Neural crest cell (in vitro differentiated cells): Measurements from ENCODE around the gene LTBP4. TPM values are rescaled to one million over a fixed set of nuclear protein-coding genes. Genes with fewer than 3 reads are reported as not detected.

Experiments used
- DNase-seq: peaks from one replicate; pipeline ENCODE4 v3.0.0; 2021; ENCODE audit warnings: low read depth, mixed read lengths, low spot score
- H3K27ac Mint-ChIP-seq: one replicate; pipeline ENCODE4 v1.8.0; 2021; ENCODE audit warnings: mild to moderate bottlenecking, mixed read lengths; ENCODE audit not compliant: unreplicated experiment
- H3K27me3 Mint-ChIP-seq: 2 replicates; pipeline ENCODE4 v1.8.0; 2021; ENCODE audit warnings: low read depth, mild to moderate bottlenecking, mixed read lengths
- H3K36me3 Mint-ChIP-seq: 2 replicates; pipeline ENCODE4 v1.8.0; 2021; ENCODE audit warnings: low read depth, mild to moderate bottlenecking, mixed read lengths
- H3K4me1 Mint-ChIP-seq: 2 replicates; pipeline ENCODE4 v1.8.0; 2021; ENCODE audit warnings: mixed read lengths
- H3K4me3 Mint-ChIP-seq: one replicate; pipeline ENCODE4 v1.8.0; 2021; ENCODE audit warnings: mild to moderate bottlenecking, mixed read lengths
- H3K9me3 Mint-ChIP-seq: 2 replicates; pipeline ENCODE4 v1.8.0; 2021; ENCODE audit warnings: mixed read lengths
- total RNA-seq: library from RNA; stranded (reverse); gene quantifications from 2 replicates; pipeline ENCODE4 v1.2.1, GENCODE V29; 2021
- TF ChIP-seq, protein P1 (sequence below): fragments of 200-600 bp; sonication (generic); conservative IDR thresholded peaks from 2 replicates; pipeline ENCODE4 v1.5.0; 2021; ENCODE audit warnings: antibody characterized with exemption, mild to moderate bottlenecking

Gene LTBP4
- total RNA-seq, 1 donor from 2014 or later = 125 TPM

DNA sequence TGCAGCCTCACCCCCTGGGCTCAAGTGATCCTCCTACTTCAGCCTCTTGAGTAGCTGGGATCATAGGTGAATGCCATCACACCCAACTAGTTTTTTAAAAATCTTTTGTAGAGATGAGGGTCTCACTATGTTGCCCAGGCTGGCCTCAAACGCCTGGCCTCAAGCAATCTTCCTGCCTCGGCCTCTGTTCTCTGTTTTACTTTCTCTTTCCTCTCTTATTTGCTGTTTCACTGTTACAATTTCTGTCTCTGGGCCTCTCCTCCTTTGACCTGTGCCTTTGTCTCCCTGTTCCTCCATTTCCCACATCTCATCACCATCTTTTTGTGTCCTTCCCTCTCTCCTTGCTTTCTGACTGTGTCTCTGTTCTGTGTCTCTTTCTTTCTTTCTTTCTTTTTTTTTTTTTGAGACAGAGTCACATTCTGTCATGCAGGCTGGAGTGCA is 15.2 kb upstream of the LTBP4 start:
- Mint-ChIP-seq H3K4me1 (peaks cover 41% of the 10 kb centered on the region), H3K27me3 (no peaks in the 10 kb centered on the region), H3K4me3 (no peak overlapping the region), H3K9me3 (no peaks in the 10 kb centered on the region), H3K27ac (peak overlapping the region; percentile 35), H3K36me3 (peaks cover 9% of the 10 kb centered on the region)
- TF ChIP-seq, protein P1, sequence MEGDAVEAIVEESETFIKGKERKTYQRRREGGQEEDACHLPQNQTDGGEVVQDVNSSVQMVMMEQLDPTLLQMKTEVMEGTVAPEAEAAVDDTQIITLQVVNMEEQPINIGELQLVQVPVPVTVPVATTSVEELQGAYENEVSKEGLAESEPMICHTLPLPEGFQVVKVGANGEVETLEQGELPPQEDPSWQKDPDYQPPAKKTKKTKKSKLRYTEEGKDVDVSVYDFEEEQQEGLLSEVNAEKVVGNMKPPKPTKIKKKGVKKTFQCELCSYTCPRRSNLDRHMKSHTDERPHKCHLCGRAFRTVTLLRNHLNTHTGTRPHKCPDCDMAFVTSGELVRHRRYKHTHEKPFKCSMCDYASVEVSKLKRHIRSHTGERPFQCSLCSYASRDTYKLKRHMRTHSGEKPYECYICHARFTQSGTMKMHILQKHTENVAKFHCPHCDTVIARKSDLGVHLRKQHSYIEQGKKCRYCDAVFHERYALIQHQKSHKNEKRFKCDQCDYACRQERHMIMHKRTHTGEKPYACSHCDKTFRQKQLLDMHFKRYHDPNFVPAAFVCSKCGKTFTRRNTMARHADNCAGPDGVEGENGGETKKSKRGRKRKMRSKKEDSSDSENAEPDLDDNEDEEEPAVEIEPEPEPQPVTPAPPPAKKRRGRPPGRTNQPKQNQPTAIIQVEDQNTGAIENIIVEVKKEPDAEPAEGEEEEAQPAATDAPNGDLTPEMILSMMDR = no peak
- no peak for DNase-seq

DNA sequence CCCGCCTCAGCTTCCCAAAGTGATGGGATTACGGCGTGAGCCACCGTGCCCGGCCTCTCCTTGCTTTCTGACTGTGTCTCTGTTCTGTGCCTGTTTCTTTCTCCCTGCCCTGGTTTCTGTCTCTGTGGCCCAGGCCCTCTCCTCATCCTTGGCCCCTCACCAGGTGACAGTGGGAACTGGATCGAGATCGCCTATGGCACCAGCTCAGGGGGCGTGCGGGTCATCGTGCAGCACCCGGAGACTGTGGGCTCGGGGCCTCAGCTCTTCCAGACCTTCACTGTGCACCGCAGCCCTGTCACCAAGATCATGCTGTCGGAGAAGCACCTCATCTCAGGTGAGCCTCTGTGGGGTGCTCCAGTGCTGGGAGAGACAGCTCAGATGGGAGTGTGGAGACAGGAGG is 14.6 kb upstream of the LTBP4 start:
- Mint-ChIP-seq H3K9me3 (no peaks in the 10 kb centered on the region), H3K27me3 (no peaks in the 10 kb centered on the region)
- TF ChIP-seq, protein P1 = no peak

DNA sequence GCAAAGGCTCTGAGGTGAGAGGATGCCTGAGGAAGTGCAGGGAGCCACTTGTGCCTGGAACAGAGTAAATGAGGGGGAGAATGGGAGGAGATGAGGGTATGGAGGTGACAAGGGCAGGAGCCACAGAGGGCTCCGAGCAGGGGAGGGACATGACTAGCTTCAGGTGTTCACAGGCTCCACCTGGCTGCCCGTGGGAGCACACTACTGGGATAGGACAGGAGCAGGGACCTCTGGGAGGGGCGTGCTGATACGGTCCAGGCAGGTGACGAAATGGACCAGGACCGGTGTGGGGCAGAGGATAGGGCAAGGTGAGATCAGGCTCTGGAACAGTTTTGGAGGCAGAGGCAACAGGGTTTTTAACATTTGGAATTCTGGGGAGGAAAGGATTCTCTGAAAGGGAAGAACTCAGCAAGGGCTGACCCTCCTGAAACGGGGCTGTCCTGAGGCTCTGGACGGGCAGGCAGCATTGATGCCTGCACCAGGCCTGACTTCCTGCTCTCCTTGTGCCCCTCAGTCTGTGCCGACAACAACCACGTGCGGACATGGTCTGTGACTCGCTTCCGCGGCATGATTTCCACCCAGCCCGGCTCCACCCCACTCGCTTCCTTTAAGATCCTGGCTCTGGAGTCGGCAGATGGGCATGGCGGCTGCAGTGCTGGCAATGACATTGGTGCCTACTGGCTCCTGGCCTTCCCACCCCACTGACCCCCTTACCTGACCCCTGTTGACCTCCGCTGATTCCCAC is 12.9 kb upstream of the LTBP4 start:
- Mint-ChIP-seq H3K4me1 (peaks cover 46% of the 10 kb centered on the region), H3K27me3 (no peaks in the 10 kb centered on the region), H3K9me3 (peaks cover 3% of the 10 kb centered on the region), H3K36me3 (peaks cover 13% of the 10 kb centered on the region), H3K4me3 (no peak overlapping the region), H3K27ac (no peak overlapping the region)
- TF ChIP-seq, protein P1 = no peak
- no peak for DNase-seq

More for the DNA sequence above, 14.6 kb upstream of the LTBP4 start:
- Mint-ChIP-seq H3K36me3 (peaks cover 9% of the 10 kb centered on the region), H3K27ac (no peak overlapping the region), H3K4me1 (peaks cover 41% of the 10 kb centered on the region), H3K4me3 (peak overlapping the region; percentile 19)
- DNase-seq = no peak

GRCh38 chr19:40588926-40589569 is 12.1 kb upstream of the LTBP4 start:
- Mint-ChIP-seq H3K4me3 (no peak overlapping the region), H3K4me1 (peaks cover 41% of the 10 kb centered on the region), H3K36me3 (peaks cover 13% of the 10 kb centered on the region), H3K9me3 (peaks cover 3% of the 10 kb centered on the region), H3K27me3 (no peaks in the 10 kb centered on the region), H3K27ac (no peak overlapping the region)
- TF ChIP-seq, protein P1 = no peak
- no peak for DNase-seq

DNA sequence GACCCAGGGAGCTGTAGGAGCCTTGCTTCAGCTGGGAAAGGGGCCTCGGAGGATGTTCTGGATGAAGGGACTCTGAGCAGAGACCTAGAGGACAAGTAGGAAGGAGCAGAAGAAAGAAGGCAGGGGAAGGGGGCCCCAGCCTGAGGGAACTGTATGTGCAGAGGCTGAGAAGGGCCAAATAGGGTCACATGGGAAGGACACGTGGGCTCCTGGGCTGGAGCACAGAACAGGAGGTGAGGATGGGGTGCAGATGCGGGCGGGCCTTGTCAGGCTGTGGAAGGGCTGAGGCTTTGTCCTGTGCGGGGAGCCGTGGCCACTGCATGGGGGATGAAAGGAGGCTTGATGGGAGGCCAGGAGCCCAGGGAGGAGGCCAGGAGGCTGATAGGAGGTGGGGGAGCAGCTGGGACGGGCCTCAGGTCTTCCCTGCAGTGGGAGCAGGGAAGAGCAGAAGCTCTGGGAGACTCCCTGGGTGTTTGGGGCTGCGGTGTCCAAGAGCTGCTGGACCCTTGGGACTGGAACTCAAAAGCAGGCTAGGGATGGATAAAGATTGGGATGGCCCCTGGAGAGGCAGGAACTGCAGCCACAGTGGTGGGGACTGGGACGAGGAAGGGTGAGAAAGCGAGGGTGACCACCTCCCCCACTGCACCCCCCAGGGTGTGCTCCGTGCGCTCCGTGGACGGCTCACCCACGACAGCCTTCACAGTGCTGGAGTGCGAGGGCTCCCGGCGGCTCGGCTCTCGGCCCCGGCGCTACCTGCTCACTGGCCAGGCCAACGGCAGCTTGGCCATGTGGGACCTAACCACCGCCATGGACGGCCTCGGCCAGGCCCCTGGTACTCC is 11.4 kb upstream of the LTBP4 start:
- DNase-seq = no peak
- Mint-ChIP-seq H3K27ac (peak overlapping the region; percentile 43), H3K9me3 (peaks cover 3% of the 10 kb centered on the region), H3K4me3 (no peak overlapping the region), H3K36me3 (peaks cover 13% of the 10 kb centered on the region), H3K4me1 (peaks cover 41% of the 10 kb centered on the region), H3K27me3 (peaks cover 3% of the 10 kb centered on the region)
- TF ChIP-seq, protein P1 = no peak
